HFFc6 (cell line): ENCODE measurements around the gene SYNC. TPM values are rescaled to one million over a fixed set of nuclear protein-coding genes. Genes with fewer than 3 reads are reported as not detected.
"Not testable (repeated sequence)": the region's sequence is repeated elsewhere in the genome, so short reads cannot be mapped to it uniquely, and the experiment has no call there.

Experiments
- DNase-seq: peaks from one replicate; pipeline ENCODE4 v3.0.0-alpha.2; 2018
- H3K27ac Mint-ChIP-seq: 2 replicates; pipeline ENCODE4 v1.8.0; 2020; ENCODE audit warnings: mild to moderate bottlenecking, mixed read lengths
- H3K27me3 Mint-ChIP-seq: 2 replicates; pipeline ENCODE4 v1.8.0; 2021; ENCODE audit warnings: mild to moderate bottlenecking, moderate library complexity, mixed read lengths; ENCODE audit not compliant: insufficient read depth
- H3K36me3 Mint-ChIP-seq: 2 replicates; pipeline ENCODE4 v1.8.0; 2021; ENCODE audit warnings: low read depth, mixed read lengths
- H3K4me1 Mint-ChIP-seq: 2 replicates; pipeline ENCODE4 v1.8.0; 2020; ENCODE audit warnings: low read depth, mixed read lengths
- H3K4me3 Mint-ChIP-seq: 2 replicates; pipeline ENCODE4 v1.8.0; 2020; ENCODE audit warnings: mild to moderate bottlenecking, moderate library complexity, mixed read lengths
- H3K9me3 Mint-ChIP-seq: 2 replicates; pipeline ENCODE4 v1.8.0; 2020; ENCODE audit warnings: mild to moderate bottlenecking, mixed read lengths
- total RNA-seq, 6 experiments: library from RNA; stranded (reverse); fragmentation: NEBNext Ultra II Directional; extraction: Animal tissue kit (Norgen Biotek cat#: 25700); gene quantifications; 2 replicates in 1 of 6; 3 replicates in 5 of 6; pipeline ENCODE4 v1.2.3, GENCODE V29; 2021
- TF ChIP-seq, protein P1 (sequence below): fragments of 200-600 bp; sonication (generic); IDR thresholded peaks from 2 replicates; pipeline ENCODE4 v1.5.0; 2021; ENCODE audit warnings: antibody characterized with exemption, mild to moderate bottlenecking

Gene SYNC
- total RNA-seq, 6 experiments from 2014 or later = 40.8 to 51.1 (median 48.1) TPM

DNA sequence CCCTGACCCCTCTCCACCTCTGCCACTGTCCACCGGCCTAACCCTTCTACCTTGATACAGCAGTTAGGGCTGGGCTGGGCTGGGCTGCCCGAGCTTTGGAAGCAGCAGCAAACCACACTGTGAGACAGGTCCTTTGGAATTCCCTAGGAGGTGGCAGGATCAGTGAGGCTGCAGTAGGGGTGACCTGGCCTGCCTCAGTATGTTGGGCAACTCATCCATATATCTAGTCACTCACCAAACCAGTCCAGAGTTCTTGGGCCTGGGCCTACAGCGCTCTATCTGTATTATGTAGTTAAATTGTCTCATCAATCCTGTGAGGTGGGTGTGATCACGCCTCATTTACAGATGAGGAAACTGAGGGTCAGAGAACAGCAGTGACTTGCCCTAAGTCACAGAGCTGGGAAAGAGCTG is 13.3 kb upstream of the SYNC start:
- Mint-ChIP-seq H3K27ac (no peak overlapping the region), H3K36me3 (no peaks in the 10 kb centered on the region), H3K27me3 (peaks cover 4% of the 10 kb centered on the region), H3K4me3 (no peak overlapping the region), H3K9me3 (no peaks in the 10 kb centered on the region), H3K4me1 (peaks cover 20% of the 10 kb centered on the region)
- DNase-seq = peak; percentile 17
- TF ChIP-seq, protein P1, sequence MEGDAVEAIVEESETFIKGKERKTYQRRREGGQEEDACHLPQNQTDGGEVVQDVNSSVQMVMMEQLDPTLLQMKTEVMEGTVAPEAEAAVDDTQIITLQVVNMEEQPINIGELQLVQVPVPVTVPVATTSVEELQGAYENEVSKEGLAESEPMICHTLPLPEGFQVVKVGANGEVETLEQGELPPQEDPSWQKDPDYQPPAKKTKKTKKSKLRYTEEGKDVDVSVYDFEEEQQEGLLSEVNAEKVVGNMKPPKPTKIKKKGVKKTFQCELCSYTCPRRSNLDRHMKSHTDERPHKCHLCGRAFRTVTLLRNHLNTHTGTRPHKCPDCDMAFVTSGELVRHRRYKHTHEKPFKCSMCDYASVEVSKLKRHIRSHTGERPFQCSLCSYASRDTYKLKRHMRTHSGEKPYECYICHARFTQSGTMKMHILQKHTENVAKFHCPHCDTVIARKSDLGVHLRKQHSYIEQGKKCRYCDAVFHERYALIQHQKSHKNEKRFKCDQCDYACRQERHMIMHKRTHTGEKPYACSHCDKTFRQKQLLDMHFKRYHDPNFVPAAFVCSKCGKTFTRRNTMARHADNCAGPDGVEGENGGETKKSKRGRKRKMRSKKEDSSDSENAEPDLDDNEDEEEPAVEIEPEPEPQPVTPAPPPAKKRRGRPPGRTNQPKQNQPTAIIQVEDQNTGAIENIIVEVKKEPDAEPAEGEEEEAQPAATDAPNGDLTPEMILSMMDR = no peak

DNA sequence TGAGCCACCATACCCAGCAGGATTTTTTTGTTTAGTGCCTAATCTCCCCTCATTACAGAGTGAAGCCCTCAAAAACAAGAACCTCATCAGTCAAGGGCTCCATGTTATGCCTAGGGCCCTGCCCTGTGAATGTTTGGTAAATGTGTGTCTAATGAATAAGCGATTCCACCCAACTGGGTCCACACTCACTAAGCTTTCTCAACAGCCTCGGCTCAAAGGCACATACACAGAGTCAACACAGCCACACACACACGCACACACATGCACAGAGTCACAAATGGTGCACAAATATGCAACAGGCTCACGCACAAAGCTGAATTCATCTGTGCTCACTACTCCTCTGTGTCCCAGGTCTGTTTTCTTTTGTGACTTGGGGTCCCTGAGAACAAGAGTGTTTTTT is 11.7 kb upstream of the SYNC start:
- Mint-ChIP-seq H3K9me3 (no peaks in the 10 kb centered on the region), H3K27ac (no peak overlapping the region), H3K4me1 (peaks cover 20% of the 10 kb centered on the region), H3K36me3 (no peaks in the 10 kb centered on the region), H3K27me3 (peaks cover 4% of the 10 kb centered on the region), H3K4me3 (no peak overlapping the region)
- TF ChIP-seq, protein P1 = no peak
- DNase-seq = no peak

DNA sequence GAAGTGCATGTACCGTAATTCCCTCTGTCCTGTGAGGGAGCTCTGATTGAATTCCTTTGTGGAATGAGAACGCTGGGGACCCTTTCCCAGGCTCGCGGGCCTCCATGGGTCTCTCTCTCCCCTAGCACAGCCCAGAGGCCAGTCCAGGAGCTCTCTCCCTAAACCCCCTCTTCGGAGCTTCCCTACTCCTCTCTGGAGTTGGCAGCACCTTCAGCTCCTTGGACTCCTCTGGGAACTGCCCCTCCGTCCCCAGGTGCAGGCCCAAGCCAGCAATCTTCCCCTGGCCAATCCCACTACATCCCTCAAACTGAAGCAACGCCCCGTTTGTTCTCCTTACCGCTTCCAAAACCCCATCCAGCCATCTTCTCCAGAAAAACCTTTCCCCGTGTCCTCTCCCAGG is 10.5 kb upstream of the SYNC start:
- Mint-ChIP-seq H3K9me3 (no peaks in the 10 kb centered on the region), H3K27ac (no peak overlapping the region), H3K4me3 (no peak overlapping the region), H3K4me1 (peaks cover 20% of the 10 kb centered on the region), H3K36me3 (no peaks in the 10 kb centered on the region), H3K27me3 (peaks cover 8% of the 10 kb centered on the region)
- no peak for DNase-seq
- TF ChIP-seq, protein P1 = no peak

DNA sequence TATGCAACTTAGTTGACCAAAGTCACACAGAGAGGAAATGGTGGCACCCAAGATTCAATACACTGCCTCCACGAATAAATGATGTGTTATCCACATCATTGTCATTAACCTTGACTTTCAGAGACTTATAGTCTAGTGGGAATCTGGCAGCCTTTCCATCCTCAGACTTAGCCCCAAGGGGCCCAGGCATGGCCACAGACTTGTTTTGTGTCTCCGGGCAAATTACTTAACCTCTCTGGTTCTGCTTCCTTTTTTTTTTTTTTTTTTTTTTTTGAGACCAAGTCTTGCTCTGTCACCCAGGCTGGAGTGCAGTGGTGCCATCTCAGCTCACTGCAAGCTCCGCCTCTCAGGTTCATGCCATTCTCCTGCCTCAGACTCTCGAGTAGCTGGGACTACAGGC is 8.7 kb upstream of the SYNC start:
- H3K4me1 Mint-ChIP-seq = peaks cover 20% of the 10 kb centered on the region
- not testable (repeated sequence) for H3K9me3 Mint-ChIP-seq

DNA sequence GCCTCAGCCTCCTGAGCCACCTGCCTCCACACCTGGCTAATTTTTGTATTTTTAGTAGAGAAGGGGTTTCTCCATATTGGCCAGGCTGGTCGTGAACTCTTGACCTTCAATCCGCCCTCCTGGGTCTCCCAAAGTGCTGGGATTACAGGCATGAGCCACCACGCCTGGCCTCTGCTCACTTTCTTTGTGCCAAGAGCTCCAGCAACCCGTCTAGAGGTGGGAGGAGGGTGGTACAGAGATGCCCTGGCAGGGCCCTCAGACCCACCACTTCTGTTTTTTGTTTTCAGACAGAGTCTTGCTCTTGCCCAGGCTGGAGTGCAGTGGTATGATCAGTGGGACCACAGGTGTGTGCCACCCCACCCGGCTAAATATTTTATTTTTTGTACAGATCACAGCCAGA is 6.9 kb upstream of the SYNC start:
- H3K27ac Mint-ChIP-seq = no peak overlapping the region
- peaks cover 10% of the 10 kb centered on the region; the same call in 1 of the 2 replicates for H3K27me3 Mint-ChIP-seq
- H3K4me1 Mint-ChIP-seq = peaks cover 18% of the 10 kb centered on the region
- H3K36me3 Mint-ChIP-seq = no peaks in the 10 kb centered on the region
- TF ChIP-seq, protein P1 = no peak
- H3K9me3 Mint-ChIP-seq = no peaks in the 10 kb centered on the region
- H3K4me3 Mint-ChIP-seq = no peak overlapping the region
- no peak for DNase-seq

More for the DNA sequence above, 8.7 kb upstream of the SYNC start:
- H3K36me3 Mint-ChIP-seq, H3K27me3 Mint-ChIP-seq, H3K27ac Mint-ChIP-seq, DNase-seq, H3K4me3 Mint-ChIP-seq: not testable (repeated sequence)

DNA sequence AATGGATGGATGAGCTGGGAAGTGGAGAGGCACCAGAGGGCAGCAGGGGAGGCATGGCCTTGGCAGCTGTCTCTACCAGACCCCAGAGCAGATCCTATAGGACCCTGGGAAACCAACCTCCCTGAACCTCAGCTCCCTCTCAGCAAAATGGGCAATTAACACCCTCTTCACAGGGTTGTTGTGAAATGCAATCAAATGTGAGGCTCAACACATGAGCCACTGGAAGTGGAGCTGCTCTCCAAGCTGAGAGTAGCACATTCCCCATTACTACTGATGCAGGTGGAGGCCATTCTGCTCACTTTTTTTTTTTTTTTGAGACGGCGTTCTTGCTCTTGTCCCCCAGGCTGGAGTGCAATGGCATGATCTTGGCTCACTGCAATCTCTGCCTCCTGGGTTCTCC is 6.5 kb upstream of the SYNC start:
- Mint-ChIP-seq H3K9me3 (no peaks in the 10 kb centered on the region), H3K4me3 (no peak overlapping the region), H3K27ac (no peak overlapping the region), H3K36me3 (no peaks in the 10 kb centered on the region), H3K27me3 (peaks cover 10% of the 10 kb centered on the region; the same call in 1 of the 2 replicates), H3K4me1 (peaks cover 22% of the 10 kb centered on the region)
- DNase-seq = no peak
- TF ChIP-seq, protein P1 = no peak
